ENCODE results near the gene KLRC2.
"Not testable (repeated sequence)": the region's sequence is repeated elsewhere in the genome, so short reads cannot be mapped to it uniquely, and the experiment has no call there.

Gene KLRC2

GRCh38 chr12:10408842-10409241, 27.0 kb downstream of the KLRC2 start:
- no peak overlapping the region for H3K4me3 ChIP-seq (ENCODE audit: low read depth, low read length)
- DNase-seq (ENCODE audit: low read depth) = no peak

GRCh38 chr12:10406725-10407124, 29.1 kb downstream of the KLRC2 start:
- no peak overlapping the region for H3K4me3 ChIP-seq (ENCODE audit: low read depth, low read length)
- DNase-seq (ENCODE audit: low read depth) = no peak

- DNase-seq (ENCODE audit: low read depth) = no peak
- no peak overlapping the region for H3K4me3 ChIP-seq (ENCODE audit: low read depth, low read length)
Measured at GRCh38 chr12:10405294-10405693, 30.5 kb downstream of the KLRC2 start.

- DNase-seq (ENCODE audit: low read depth) = no peak
- no peak overlapping the region for H3K4me3 ChIP-seq (ENCODE audit: low read depth, low read length)
Measured at GRCh38 chr12:10404798-10405197, 31.0 kb downstream of the KLRC2 start.

GRCh38 chr12:10400829-10401228, 35.0 kb downstream of the KLRC2 start:
- no peak for DNase-seq (ENCODE audit: low read depth)
- no peak overlapping the region for H3K4me3 ChIP-seq (ENCODE audit: low read depth, low read length)

- no peak overlapping the region for H3K4me3 ChIP-seq (ENCODE audit: low read depth, low read length)
- no peak for DNase-seq (ENCODE audit: low read depth)
Measured at GRCh38 chr12:10398168-10398567, 37.6 kb downstream of the KLRC2 start.

- H3K4me3 ChIP-seq (ENCODE audit: low read depth, low read length) = no peak overlapping the region
- no peak for DNase-seq (ENCODE audit: low read depth)
Measured at GRCh38 chr12:10397296-10397695, 38.5 kb downstream of the KLRC2 start.

- not testable (repeated sequence) for DNase-seq (ENCODE audit: low read depth); H3K4me3 ChIP-seq (ENCODE audit: low read depth, low read length)
Measured at GRCh38 chr12:10396176-10396575, 39.6 kb downstream of the KLRC2 start.

- DNase-seq (ENCODE audit: low read depth) = peak; percentile 41
Measured at GRCh38 chr12:10395390-10395998, 40.3 kb downstream of the KLRC2 start.

GRCh38 chr12:10394531-10395152, 41.2 kb downstream of the KLRC2 start:
- DNase-seq (ENCODE audit: low read depth); H3K4me3 ChIP-seq (ENCODE audit: low read depth, low read length): not testable (repeated sequence)

More at GRCh38 chr12:10395390-10395998, 40.3 kb downstream of the KLRC2 start:
- H3K4me3 ChIP-seq (ENCODE audit: low read depth, low read length) = no peak overlapping the region

GRCh38 chr12:10393291-10393690, 42.5 kb downstream of the KLRC2 start:
- H3K4me3 ChIP-seq (ENCODE audit: low read depth, low read length) = no peak overlapping the region
- no peak for DNase-seq (ENCODE audit: low read depth)

GRCh38 chr12:10392394-10392930, 43.3 kb downstream of the KLRC2 start:
- peak; percentile 88 for DNase-seq (ENCODE audit: low read depth)
- H3K4me3 ChIP-seq (ENCODE audit: low read depth, low read length) = no peak overlapping the region

GRCh38 chr12:10390991-10391390, 44.8 kb downstream of the KLRC2 start:
- DNase-seq (ENCODE audit: low read depth); H3K4me3 ChIP-seq (ENCODE audit: low read depth, low read length): not testable (repeated sequence)

- no peak for DNase-seq (ENCODE audit: low read depth)
- H3K4me3 ChIP-seq (ENCODE audit: low read depth, low read length) = no peak within 1 kb of the TSS
Measured at GRCh38 chr12:10389904-10390303, 45.9 kb downstream of the KLRC2 start, which contains the start of gene KLRK1. KLRK1 (minus strand) TSS chr12:10390041; CDS start chr12:10388810, 1,231 bp downstream.

- no peak for DNase-seq (ENCODE audit: low read depth)
- no peak overlapping the region for H3K4me3 ChIP-seq (ENCODE audit: low read depth, low read length)
Measured at GRCh38 chr12:10388624-10389413, 47.0 kb downstream of the KLRC2 start.

GRCh38 chr12:10387498-10387897, 48.3 kb downstream of the KLRC2 start:
- H3K4me3 ChIP-seq (ENCODE audit: low read depth, low read length) = not testable (repeated sequence)

GRCh38 chr12:10386857-10387256, 49.0 kb downstream of the KLRC2 start:
- H3K4me3 ChIP-seq (ENCODE audit: low read depth, low read length) = no peak overlapping the region

More at GRCh38 chr12:10387498-10387897, 48.3 kb downstream of the KLRC2 start:
- not testable (repeated sequence) for DNase-seq (ENCODE audit: low read depth)

GRCh38 chr12:10385166-10385613, 50.6 kb downstream of the KLRC2 start:
- peak; percentile 89 for DNase-seq (ENCODE audit: low read depth)
- H3K4me3 ChIP-seq (ENCODE audit: low read depth, low read length) = no peak overlapping the region

More at GRCh38 chr12:10386857-10387256, 49.0 kb downstream of the KLRC2 start:
- DNase-seq (ENCODE audit: low read depth) = no peak

GRCh38 chr12:10384191-10384590, 51.6 kb downstream of the KLRC2 start:
- no peak overlapping the region for H3K4me3 ChIP-seq (ENCODE audit: low read depth, low read length)
- no peak for DNase-seq (ENCODE audit: low read depth)

Measured in skeletal muscle cell (primary cell).